Measurements from ENCODE around the gene C1orf174. TPM values are rescaled to one million over a fixed set of nuclear protein-coding genes. Genes with fewer than 3 reads are reported as not detected.
A peak's percentile ranks its signal among the peaks of the same experiment; 100 is the strongest.

The C1orf174 gene
- total RNA-seq, 1 donor from 2014 or later = 36.8 TPM

DNA sequence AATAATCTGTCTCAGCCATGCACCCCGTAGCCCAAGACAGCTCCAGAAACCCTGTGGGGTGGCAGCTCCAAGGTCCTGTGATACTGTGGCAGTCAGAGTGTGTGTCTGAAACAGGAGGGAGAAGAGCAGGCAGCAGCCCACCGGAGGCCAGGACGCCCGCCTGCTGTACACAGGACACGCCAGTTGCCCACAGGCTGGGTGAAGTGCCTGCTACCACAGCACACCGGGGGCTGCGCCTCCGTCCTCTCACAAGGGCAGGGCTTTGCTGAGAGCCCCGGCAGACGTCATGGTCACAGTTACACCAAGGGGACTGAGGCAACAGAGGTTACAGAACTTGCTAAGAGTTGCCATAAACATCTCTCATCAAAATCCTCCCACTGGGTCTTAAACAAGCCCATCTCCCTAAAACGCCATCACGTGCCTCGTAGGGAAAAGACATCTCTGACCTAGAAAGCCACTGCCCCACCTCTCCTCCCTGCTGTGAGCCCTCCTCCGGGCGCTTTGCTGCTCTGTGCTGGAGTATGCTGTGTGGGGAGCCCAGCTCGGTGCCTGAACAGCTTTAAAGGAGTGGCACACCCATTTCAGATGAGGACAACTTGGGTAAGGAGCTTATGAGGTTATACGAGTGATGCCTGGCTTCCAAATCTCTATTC is 5.3 kb downstream of the C1orf174 start:
- no peak overlapping the region for H3K4me3 Mint-ChIP-seq
- DNase-seq (ENCODE audit: low read depth, low spot score) = no peak
- H3K4me1 Mint-ChIP-seq = peaks cover 19% of the 10 kb centered on the region
- H3K9me3 Mint-ChIP-seq = no peaks in the 10 kb centered on the region
- TF ChIP-seq, protein P1, sequence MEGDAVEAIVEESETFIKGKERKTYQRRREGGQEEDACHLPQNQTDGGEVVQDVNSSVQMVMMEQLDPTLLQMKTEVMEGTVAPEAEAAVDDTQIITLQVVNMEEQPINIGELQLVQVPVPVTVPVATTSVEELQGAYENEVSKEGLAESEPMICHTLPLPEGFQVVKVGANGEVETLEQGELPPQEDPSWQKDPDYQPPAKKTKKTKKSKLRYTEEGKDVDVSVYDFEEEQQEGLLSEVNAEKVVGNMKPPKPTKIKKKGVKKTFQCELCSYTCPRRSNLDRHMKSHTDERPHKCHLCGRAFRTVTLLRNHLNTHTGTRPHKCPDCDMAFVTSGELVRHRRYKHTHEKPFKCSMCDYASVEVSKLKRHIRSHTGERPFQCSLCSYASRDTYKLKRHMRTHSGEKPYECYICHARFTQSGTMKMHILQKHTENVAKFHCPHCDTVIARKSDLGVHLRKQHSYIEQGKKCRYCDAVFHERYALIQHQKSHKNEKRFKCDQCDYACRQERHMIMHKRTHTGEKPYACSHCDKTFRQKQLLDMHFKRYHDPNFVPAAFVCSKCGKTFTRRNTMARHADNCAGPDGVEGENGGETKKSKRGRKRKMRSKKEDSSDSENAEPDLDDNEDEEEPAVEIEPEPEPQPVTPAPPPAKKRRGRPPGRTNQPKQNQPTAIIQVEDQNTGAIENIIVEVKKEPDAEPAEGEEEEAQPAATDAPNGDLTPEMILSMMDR (conservative IDR thresholded peaks at IDR 0.05) = no peak
- no peaks in the 10 kb centered on the region for H3K27me3 Mint-ChIP-seq (ENCODE audit: low read depth)
- peaks cover 8% of the 10 kb centered on the region for H3K36me3 Mint-ChIP-seq (ENCODE audit: low read depth)
- H3K27ac Mint-ChIP-seq (ENCODE audit: unreplicated experiment) = no peak overlapping the region

DNA sequence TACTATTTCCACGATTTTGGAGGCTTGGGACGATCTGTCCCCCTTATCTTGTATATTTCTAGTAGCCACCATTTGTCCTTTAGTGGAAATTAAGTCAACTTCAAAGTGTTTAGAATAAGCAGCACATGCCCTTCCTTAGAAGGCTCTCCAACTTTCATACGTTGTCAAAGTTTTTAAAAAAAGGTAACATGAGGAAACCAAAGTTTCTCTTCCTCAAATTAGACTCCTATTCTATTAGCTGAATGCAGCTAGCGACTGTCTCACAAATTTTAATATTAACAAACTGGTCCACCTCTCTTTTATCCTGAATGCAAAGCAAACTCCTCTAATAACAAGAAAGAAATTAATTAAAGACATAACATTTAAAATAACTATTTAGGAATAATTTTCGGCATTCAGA is 6.9 kb downstream of the C1orf174 start:
- no peak for DNase-seq (ENCODE audit: low read depth, low spot score)
- TF ChIP-seq, protein P1 (conservative IDR thresholded peaks at IDR 0.05) = no peak
- H3K27ac Mint-ChIP-seq (ENCODE audit: unreplicated experiment) = no peak overlapping the region
- H3K4me1 Mint-ChIP-seq = peaks cover 5% of the 10 kb centered on the region
- peaks cover 6% of the 10 kb centered on the region for H3K36me3 Mint-ChIP-seq (ENCODE audit: low read depth)
- no peak overlapping the region for H3K4me3 Mint-ChIP-seq
- H3K27me3 Mint-ChIP-seq (ENCODE audit: low read depth) = no peaks in the 10 kb centered on the region
- no peaks in the 10 kb centered on the region for H3K9me3 Mint-ChIP-seq

DNA sequence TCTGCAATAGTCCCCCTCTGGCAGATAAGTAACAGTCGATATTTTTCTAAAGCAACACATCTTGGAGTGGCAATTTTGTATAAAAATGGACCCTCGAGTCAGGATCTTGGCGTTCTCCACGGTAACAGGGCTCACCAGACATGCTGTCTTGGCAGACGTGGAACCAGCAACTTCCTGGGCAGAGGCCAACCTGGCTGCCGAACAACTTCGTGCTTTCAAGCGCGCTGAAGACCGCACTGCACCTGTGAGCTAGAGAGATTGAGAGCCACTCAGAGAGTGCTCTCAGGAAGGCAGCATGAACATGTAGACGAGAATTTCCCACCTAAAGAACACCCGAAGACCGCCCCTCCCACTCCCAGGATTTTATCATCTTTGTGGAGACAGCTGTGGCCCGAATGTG is 7.3 kb downstream of the C1orf174 start:
- TF ChIP-seq, protein P1 (conservative IDR thresholded peaks at IDR 0.05) = no peak
- Mint-ChIP-seq H3K4me3 (no peak overlapping the region), H3K27ac (ENCODE audit: unreplicated experiment) (no peak overlapping the region), H3K4me1 (peaks cover 5% of the 10 kb centered on the region), H3K27me3 (ENCODE audit: low read depth) (no peaks in the 10 kb centered on the region), H3K36me3 (ENCODE audit: low read depth) (peaks cover 6% of the 10 kb centered on the region), H3K9me3 (no peaks in the 10 kb centered on the region)
- no peak for DNase-seq (ENCODE audit: low read depth, low spot score)

DNA sequence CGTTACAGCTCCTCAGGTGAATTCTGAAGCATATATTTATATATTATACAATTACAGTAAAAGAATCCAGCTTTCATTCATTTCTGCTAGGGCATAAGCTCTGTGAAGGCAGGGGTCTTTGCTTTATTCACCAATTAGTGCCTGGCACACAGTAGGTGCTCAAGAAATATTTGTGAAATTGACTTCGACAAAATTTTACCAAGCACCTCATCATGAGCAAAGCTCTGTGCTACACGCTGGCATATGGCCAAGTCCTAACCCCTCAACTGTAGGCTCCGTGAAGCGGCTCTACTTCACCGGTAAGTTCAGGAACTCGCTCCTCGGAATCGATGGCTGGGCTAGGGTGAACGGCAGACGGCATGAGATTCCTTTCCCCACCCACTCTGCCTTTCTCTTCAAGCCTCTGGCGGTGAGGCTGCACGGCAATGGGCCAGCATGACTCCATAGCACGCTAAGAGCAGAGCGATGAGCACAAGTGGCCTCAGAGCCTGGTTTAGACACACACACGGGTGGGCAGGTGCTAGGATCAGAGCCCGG is 8.7 kb downstream of the C1orf174 start:
- Mint-ChIP-seq H3K4me3 (no peak overlapping the region), H3K27ac (ENCODE audit: unreplicated experiment) (peak overlapping the region; percentile 50), H3K27me3 (ENCODE audit: low read depth) (no peaks in the 10 kb centered on the region), H3K36me3 (ENCODE audit: low read depth) (peaks cover 6% of the 10 kb centered on the region), H3K9me3 (no peaks in the 10 kb centered on the region), H3K4me1 (no peaks in the 10 kb centered on the region)
- TF ChIP-seq, protein P1 (conservative IDR thresholded peaks at IDR 0.05) = no peak
- DNase-seq (ENCODE audit: low read depth, low spot score) = no peak

DNA sequence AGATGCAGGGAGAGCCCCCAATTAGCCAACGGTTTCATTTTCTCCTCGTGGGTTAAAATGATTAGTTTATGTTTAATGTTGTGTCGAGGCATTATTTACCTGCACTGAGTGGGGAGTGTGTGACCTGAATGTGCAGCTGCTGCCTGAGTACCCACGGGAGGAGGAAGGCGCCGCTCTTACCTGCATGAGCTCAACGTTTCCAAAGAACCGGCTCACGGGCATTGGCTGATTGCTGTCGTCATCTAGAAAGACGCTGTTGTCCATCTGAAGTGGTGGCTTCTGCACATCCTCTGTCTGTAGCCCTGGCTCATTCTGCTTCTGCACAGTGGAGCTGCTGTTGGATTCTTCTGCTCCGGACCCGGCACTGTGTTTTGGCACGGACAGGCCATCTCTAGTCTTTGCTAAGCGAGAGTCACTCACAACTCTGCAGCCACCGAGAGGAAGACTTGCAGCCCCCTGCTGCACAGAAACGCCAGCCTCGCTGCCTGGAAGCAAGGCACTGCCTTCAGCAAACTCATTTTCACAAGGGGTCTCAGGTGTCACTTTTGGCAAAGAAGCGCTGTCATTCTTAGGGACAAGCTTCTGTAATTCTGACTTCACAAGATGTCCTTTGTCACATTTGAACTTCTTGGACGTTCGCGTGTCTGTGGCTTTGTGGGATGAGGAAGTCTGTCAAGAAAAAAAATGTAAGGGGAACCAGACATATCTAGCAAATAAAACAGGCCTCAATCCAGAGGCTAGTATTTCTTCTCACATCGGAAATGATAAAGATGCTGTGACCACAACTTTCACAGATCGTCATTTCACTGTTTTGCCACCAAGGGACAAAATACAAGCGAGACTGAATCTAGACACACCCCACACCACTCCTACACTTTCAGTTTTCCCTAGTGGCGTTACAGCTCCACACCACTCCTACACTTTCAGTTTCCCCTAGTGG is 9.4 kb downstream of the C1orf174 start:
- Mint-ChIP-seq H3K9me3 (no peaks in the 10 kb centered on the region), H3K4me3 (no peak overlapping the region), H3K36me3 (ENCODE audit: low read depth) (peaks cover 6% of the 10 kb centered on the region), H3K27me3 (ENCODE audit: low read depth) (no peaks in the 10 kb centered on the region), H3K4me1 (no peaks in the 10 kb centered on the region), H3K27ac (ENCODE audit: unreplicated experiment) (no peak overlapping the region)
- TF ChIP-seq, protein P1 (conservative IDR thresholded peaks at IDR 0.05) = no peak
- no peak for DNase-seq (ENCODE audit: low read depth, low spot score)
